ENCODE measurements around the gene RALGAPA2.

DNA sequence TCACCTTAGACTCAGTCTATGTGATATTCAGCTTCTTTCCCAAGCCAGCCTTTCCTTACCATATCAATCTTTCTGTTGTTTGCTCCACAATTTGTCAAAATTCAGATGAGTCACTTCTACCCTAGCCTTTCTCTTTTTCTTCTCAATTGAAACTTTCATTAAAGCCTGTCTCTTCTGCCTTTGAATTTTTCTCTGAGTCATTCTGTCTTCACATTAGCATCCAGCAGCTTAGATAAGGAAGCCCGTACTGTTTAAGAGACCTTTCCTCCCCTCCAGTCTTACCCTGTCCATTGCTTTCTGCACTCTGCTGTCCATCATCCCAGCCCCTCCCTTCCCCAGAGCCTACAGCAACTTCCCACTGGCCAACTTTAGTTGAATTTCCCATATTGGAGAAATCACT, 34.9 kb upstream of the RALGAPA2 start:
- no peak for TF ChIP-seq EZH2 (IDR thresholded peaks at IDR 0.05; ENCODE audit: insufficient read depth, poor library complexity, severe bottlenecking)
- TF ChIP-seq EZH2phosphoT487 (IDR thresholded peaks at IDR 0.05; ENCODE audit: insufficient read depth, low read depth): no peak

All from GM23248 (cell line).